ENCODE results near the gene MIEF1. TPM values are rescaled to one million over a fixed set of nuclear protein-coding genes. Genes with fewer than 3 reads are reported as not detected.

MIEF1 gene
- total RNA-seq, 1 donor from 2014 or later, result 32.4 TPM

- no peaks in the 10 kb centered on the region for H3K4me1 Mint-ChIP-seq (ENCODE audit: low read depth)
- no peak for DNase-seq (ENCODE audit: low spot score, unreplicated experiment)
- H3K27ac Mint-ChIP-seq, result no peak overlapping the region
- no peaks in the 10 kb centered on the region for H3K9me3 Mint-ChIP-seq (ENCODE audit: low read depth)
- no peak for TF ChIP-seq CTCF (IDR thresholded peaks at IDR 0.05; ENCODE audit: unreplicated experiment)
- H3K27me3 Mint-ChIP-seq, result no peaks in the 10 kb centered on the region
- no peak overlapping the region for H3K4me3 Mint-ChIP-seq (ENCODE audit: low read depth)
- peaks cover 6% of the 10 kb centered on the region for H3K36me3 Mint-ChIP-seq (ENCODE audit: insufficient read depth)
These were observed 9.9 kb upstream of the MIEF1 start for GRCh38 chr22:39492186-39492585.

- no peak overlapping the region for H3K27ac Mint-ChIP-seq
- H3K36me3 Mint-ChIP-seq (ENCODE audit: insufficient read depth), result no peaks in the 10 kb centered on the region
- no peak for TF ChIP-seq CTCF (IDR thresholded peaks at IDR 0.05; ENCODE audit: unreplicated experiment)
- no peaks in the 10 kb centered on the region for H3K27me3 Mint-ChIP-seq
- H3K4me3 Mint-ChIP-seq (ENCODE audit: low read depth), result no peak overlapping the region
- DNase-seq (ENCODE audit: low spot score, unreplicated experiment), result no peak
- H3K4me1 Mint-ChIP-seq (ENCODE audit: low read depth), result peaks cover under 1% of the 10 kb centered on the region
- H3K9me3 Mint-ChIP-seq (ENCODE audit: low read depth), result no peaks in the 10 kb centered on the region
These were observed 8.3 kb upstream of the MIEF1 start for GRCh38 chr22:39493759-39494158.

GRCh38 chr22:39494471-39495120, 7.5 kb upstream of the MIEF1 start:
- no peaks in the 10 kb centered on the region for H3K9me3 Mint-ChIP-seq (ENCODE audit: low read depth)
- no peak overlapping the region for H3K4me3 Mint-ChIP-seq (ENCODE audit: low read depth)
- no peaks in the 10 kb centered on the region for H3K36me3 Mint-ChIP-seq (ENCODE audit: insufficient read depth)
- no peaks in the 10 kb centered on the region for H3K27me3 Mint-ChIP-seq
- TF ChIP-seq CTCF (IDR thresholded peaks at IDR 0.05; ENCODE audit: unreplicated experiment), result no peak
- H3K4me1 Mint-ChIP-seq (ENCODE audit: low read depth), result peaks cover 6% of the 10 kb centered on the region
- DNase-seq (ENCODE audit: low spot score, unreplicated experiment), result no peak
- no peak overlapping the region for H3K27ac Mint-ChIP-seq

- peak overlapping the region; percentile 45 for H3K27ac Mint-ChIP-seq
- H3K27me3 Mint-ChIP-seq, result no peaks in the 10 kb centered on the region
- DNase-seq (ENCODE audit: low spot score, unreplicated experiment), result no peak
- H3K4me1 Mint-ChIP-seq (ENCODE audit: low read depth), result peaks cover 6% of the 10 kb centered on the region
- H3K9me3 Mint-ChIP-seq (ENCODE audit: low read depth), result no peaks in the 10 kb centered on the region
- no peaks in the 10 kb centered on the region for H3K36me3 Mint-ChIP-seq (ENCODE audit: insufficient read depth)
- H3K4me3 Mint-ChIP-seq (ENCODE audit: low read depth), result no peak overlapping the region
- peak; percentile 71 for TF ChIP-seq CTCF (IDR thresholded peaks at IDR 0.05; ENCODE audit: unreplicated experiment)
These were observed 5.8 kb upstream of the MIEF1 start for GRCh38 chr22:39496131-39496838.

- TF ChIP-seq CTCF (IDR thresholded peaks at IDR 0.05; ENCODE audit: unreplicated experiment), result no peak
- no peaks in the 10 kb centered on the region for H3K27me3 Mint-ChIP-seq
- H3K36me3 Mint-ChIP-seq (ENCODE audit: insufficient read depth), result no peaks in the 10 kb centered on the region
- no peak for DNase-seq (ENCODE audit: low spot score, unreplicated experiment)
- H3K4me1 Mint-ChIP-seq (ENCODE audit: low read depth), result peaks cover 12% of the 10 kb centered on the region
- no peak overlapping the region for H3K4me3 Mint-ChIP-seq (ENCODE audit: low read depth)
- H3K9me3 Mint-ChIP-seq (ENCODE audit: low read depth), result no peaks in the 10 kb centered on the region
- H3K27ac Mint-ChIP-seq, result no peak overlapping the region
These were observed 4.7 kb upstream of the MIEF1 start for GRCh38 chr22:39497429-39497828.
